ENCODE data around the gene FGF8. TPM values are rescaled to one million over a fixed set of nuclear protein-coding genes. Genes with fewer than 3 reads are reported as not detected.
A peak's percentile ranks its signal among the peaks of the same experiment; 100 is the strongest.

Gene FGF8
- total and polyA plus RNA-seq, 2 donors (not counting 3 experiments of a cell fraction or from before 2014, with no cell fraction given): 0.44 TPM; not detected in 1

- no peak for TF ChIP-seq POLR2AphosphoS5 (IDR thresholded peaks at IDR 0.05; ENCODE audit: insufficient read depth, low read depth, low read length)
- no peak for TF ChIP-seq GATA2 (IDR thresholded peaks at IDR 0.05; ENCODE audit: insufficient read depth, insufficient read length, low read depth, low read length)
- TF ChIP-seq EZH2 (IDR thresholded peaks at IDR 0.05; ENCODE audit: borderline replicate concordance, low read depth, low read length, severe bottlenecking): peak; percentile 97
- TF ChIP-seq MYC (IDR thresholded peaks at IDR 0.05; ENCODE audit: low read depth, low read length): no peak
- intact Hi-C loops (cut with micrococcal nuclease) (no loop called here), dilution Hi-C loops (cut with MboI; ENCODE audit: extremely low pct_ligation_motif_present, low sequenced_read_pairs) (no loop called here)
- peaks cover 11% of the 10 kb centered on the region for H3K4me1 ChIP-seq (ENCODE audit: control insufficient read depth, extremely low read depth, insufficient read depth, low read length)
- no peak overlapping the region for H3K9ac ChIP-seq (replicated peaks; ENCODE audit: extremely low read depth, insufficient read depth, low read length)
- H3K27ac ChIP-seq (ENCODE audit: insufficient read depth, low read depth, low read length): no peak overlapping the region
- FAIRE-seq: no peak
- BruUV-seq (replicated peaks): no TSS peak
- H3K4me2 ChIP-seq (ENCODE audit: insufficient read depth, low read length): no peak overlapping the region
- no peaks in the 10 kb centered on the region for H3K79me2 ChIP-seq (ENCODE audit: control insufficient read depth, insufficient read depth, low read length)
- no peak overlapping the region for H2AFZ ChIP-seq (ENCODE audit: low read depth, low read length)
- CTCF ChIA-PET: no interaction called here
- H3K4me3 ChIP-seq (replicated peaks in 1 of 3; ENCODE audit: insufficient read depth in 1 of 3, low read depth in 1 of 3, low read length in 3 of 3): no peak overlapping the region
- DNase-seq (ENCODE audit: low read depth, low spot score): no peak
- H3K9me3 ChIP-seq (replicated peaks; ENCODE audit: control insufficient read depth, insufficient read depth, low read length): no peaks in the 10 kb centered on the region
- no peaks in the 10 kb centered on the region for H4K20me1 ChIP-seq (replicated peaks; ENCODE audit: control insufficient read depth, extremely low read depth, insufficient read depth, low read length)
- POLR2A ChIA-PET: no interaction called here
- H3K36me3 ChIP-seq (ENCODE audit: control insufficient read depth in 2 of 2, extremely low read depth in 1 of 2, insufficient read depth in 2 of 2, low read length in 2 of 2): no peaks in the 10 kb centered on the region
- H3K9me1 ChIP-seq (replicated peaks; ENCODE audit: control insufficient read depth, extremely low read depth, insufficient read depth, low read length): no peaks in the 10 kb centered on the region
- peaks cover 55 to 67% of the 10 kb centered on the region in 2 experiments for H3K27me3 ChIP-seq (ENCODE audit: control insufficient read depth in 2 of 2, insufficient read depth in 2 of 2, low read length in 2 of 2)
Observed at GRCh38 chr10:101776161-101776817, 375 bp upstream of the FGF8 start.

- no peaks in the 10 kb centered on the region for H3K79me2 ChIP-seq (ENCODE audit: control insufficient read depth, insufficient read depth, low read length)
- POLR2A ChIA-PET: no interaction called here
Observed at GRCh38 chr10:101774589-101775272, 1.2 kb downstream of the FGF8 start.

More at GRCh38 chr10:101774589-101775272, 1.2 kb downstream of the FGF8 start:
- no peak for DNase-seq (ENCODE audit: low read depth, low spot score)
- TF ChIP-seq EZH2 (IDR thresholded peaks at IDR 0.05; ENCODE audit: borderline replicate concordance, low read depth, low read length, severe bottlenecking): peak; percentile 66
- TF ChIP-seq POLR2A (IDR thresholded peaks at IDR 0.05; ENCODE audit: low read depth, low read length): no peak
- no peak for TF ChIP-seq CTCF (IDR thresholded peaks at IDR 0.05; ENCODE audit: extremely low read depth in 1 of 2, insufficient read depth in 1 of 2, low read depth in 1 of 2, low read length in 2 of 2)
- TF ChIP-seq MYC (IDR thresholded peaks at IDR 0.05; ENCODE audit: low read depth, low read length): no peak
- Histone ChIP-seq H3K27me3 (ENCODE audit: control insufficient read depth in 2 of 2, insufficient read depth in 2 of 2, low read length in 2 of 2) (peaks cover 58 to 75% of the 10 kb centered on the region in 2 experiments), H3K4me1 (ENCODE audit: control insufficient read depth, extremely low read depth, insufficient read depth, low read length) (peaks cover 10% of the 10 kb centered on the region), H4K20me1 (replicated peaks; ENCODE audit: control insufficient read depth, extremely low read depth, insufficient read depth, low read length) (no peaks in the 10 kb centered on the region), H3K4me3 (replicated peaks in 1 of 3; ENCODE audit: insufficient read depth in 1 of 3, low read depth in 1 of 3, low read length in 3 of 3) (no peak overlapping the region), H3K27ac (ENCODE audit: insufficient read depth, low read depth, low read length) (no peak overlapping the region), H3K4me2 (ENCODE audit: insufficient read depth, low read length) (no peak overlapping the region), H3K9me3 (replicated peaks; ENCODE audit: control insufficient read depth, insufficient read depth, low read length) (no peaks in the 10 kb centered on the region), H2AFZ (ENCODE audit: low read depth, low read length) (no peak overlapping the region), H3K9ac (replicated peaks; ENCODE audit: extremely low read depth, insufficient read depth, low read length) (no peak overlapping the region), H3K9me1 (replicated peaks; ENCODE audit: control insufficient read depth, extremely low read depth, insufficient read depth, low read length) (no peaks in the 10 kb centered on the region), H3K36me3 (ENCODE audit: control insufficient read depth in 2 of 2, extremely low read depth in 1 of 2, insufficient read depth in 2 of 2, low read length in 2 of 2) (no peaks in the 10 kb centered on the region)
- CTCF ChIA-PET: interaction anchor here (1.4 to 3.5 kb wide), 3 partner anchors 65 to 172 kb away, joined by 3 to 19 read pairs (median 4); no protein-coding TSS in a partner anchor
- FAIRE-seq: no peak
- intact Hi-C loops (cut with micrococcal nuclease) (no loop called here), dilution Hi-C loops (cut with MboI; ENCODE audit: extremely low pct_ligation_motif_present, low sequenced_read_pairs) (no loop called here)
- no TSS peak for BruUV-seq (replicated peaks)

Data from endothelial cell of umbilical vein (primary cell).